HUDEP-2 (cell line): ENCODE data around the gene EMILIN1.

Experiments used
- DNase-seq, 76 experiments: peaks; one replicate each; lab custom pipeline; 2025; ENCODE audit not compliant: unreplicated experiment in 76 of 76; lab: John Stamatoyannopoulos, UW

EMILIN1 gene

GRCh38 chr2:27079233-27080139 lies 1.1 kb downstream of the EMILIN1 start:
- DNase-seq = no peak

- DNase-seq = no peak
Measured at GRCh38 chr2:27080140-27080469, 1.7 kb downstream of the EMILIN1 start.

- DNase-seq = no peak
Measured at GRCh38 chr2:27080603-27080936, 2.2 kb downstream of the EMILIN1 start.

GRCh38 chr2:27081984-27082772 lies 3.8 kb downstream of the EMILIN1 start:
- peak in 20 of 76 experiments; percentile 12 to 75 (median 34) for DNase-seq

- DNase-seq = peak in 1 of 76 experiments; percentile 16
Measured at GRCh38 chr2:27082773-27083409, 4.5 kb downstream of the EMILIN1 start.

GRCh38 chr2:27083410-27084296 lies 5.2 kb downstream of the EMILIN1 start:
- no peak for DNase-seq

GRCh38 chr2:27084297-27085061 lies 6.1 kb downstream of the EMILIN1 start:
- no peak for DNase-seq

- no peak for DNase-seq
Measured at GRCh38 chr2:27085062-27085672, 6.8 kb downstream of the EMILIN1 start.

- peak in 62 of 76 experiments; percentile 5 to 83 (median 50) for DNase-seq
Measured at GRCh38 chr2:27085673-27086089, 7.3 kb downstream of the EMILIN1 start.

- peak in 75 of 76 experiments; percentile 10 to 97 (median 91) for DNase-seq
Measured at GRCh38 chr2:27086090-27086723, 7.8 kb downstream of the EMILIN1 start.

- peak in 3 of 76 experiments; percentile 22 to 52 (median 51) for DNase-seq
Measured at GRCh38 chr2:27086724-27087593, 8.5 kb downstream of the EMILIN1 start, which contains the start of gene KHK. KHK (plus strand) TSS chr2:27086772; CDS start chr2:27087260, 488 bp downstream.

- no peak for DNase-seq
Measured at GRCh38 chr2:27087823-27088410, 9.5 kb downstream of the EMILIN1 start.

- DNase-seq = peak in 36 of 76 experiments; percentile 5 to 70 (median 29)
Measured at GRCh38 chr2:27088634-27089033, 10.2 kb downstream of the EMILIN1 start.

GRCh38 chr2:27089111-27089954 lies 10.9 kb downstream of the EMILIN1 start:
- no peak for DNase-seq

GRCh38 chr2:27091746-27092695 lies 13.6 kb downstream of the EMILIN1 start:
- no peak for DNase-seq
